ENCODE results near the gene PPFIBP2.

PPFIBP2 gene

GRCh38 chr11:7527029-7527428 lies 13.2 kb downstream of the PPFIBP2 start:
- DNase-seq (ENCODE audit: low read depth), result peak; percentile 8

- no peak for DNase-seq (ENCODE audit: low read depth)
Observed at GRCh38 chr11:7528514-7529049, 14.8 kb downstream of the PPFIBP2 start.

DNA sequence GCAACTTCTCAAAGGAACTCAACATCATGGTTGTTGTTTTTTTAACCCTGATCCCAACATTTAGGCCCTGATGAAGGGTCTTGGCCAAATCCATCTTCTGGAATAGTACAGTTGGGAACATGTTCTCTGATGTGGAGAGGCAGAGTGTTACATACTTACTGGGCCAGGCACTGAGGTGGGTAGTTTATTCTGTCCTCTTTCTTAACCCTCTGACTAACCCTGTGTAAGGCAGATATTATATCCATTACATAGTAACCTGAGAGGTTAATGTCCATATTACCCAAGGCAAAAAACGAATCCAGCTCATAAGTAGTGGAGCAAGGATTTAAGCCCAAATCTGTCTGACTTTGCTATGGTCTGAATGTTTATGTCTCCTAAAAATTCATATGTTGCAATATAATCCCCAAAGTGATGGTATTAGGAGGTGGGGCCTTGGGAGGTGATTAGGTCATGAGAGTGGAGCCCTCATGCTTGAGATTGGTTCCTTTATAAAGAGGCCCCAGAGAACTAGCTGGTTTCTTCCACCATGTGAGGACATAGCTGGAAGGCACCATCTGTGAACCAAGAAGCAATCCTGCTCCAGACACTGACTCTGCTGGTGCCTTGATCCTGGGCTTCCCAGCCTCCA lies 16.3 kb downstream of the PPFIBP2 start:
- DNase-seq (ENCODE audit: low read depth), result no peak

- DNase-seq (ENCODE audit: low read depth), result no peak
Observed at GRCh38 chr11:7531011-7531410, 17.2 kb downstream of the PPFIBP2 start.

GRCh38 chr11:7532405-7533145 lies 18.8 kb downstream of the PPFIBP2 start:
- DNase-seq (ENCODE audit: low read depth), result no peak

DNA sequence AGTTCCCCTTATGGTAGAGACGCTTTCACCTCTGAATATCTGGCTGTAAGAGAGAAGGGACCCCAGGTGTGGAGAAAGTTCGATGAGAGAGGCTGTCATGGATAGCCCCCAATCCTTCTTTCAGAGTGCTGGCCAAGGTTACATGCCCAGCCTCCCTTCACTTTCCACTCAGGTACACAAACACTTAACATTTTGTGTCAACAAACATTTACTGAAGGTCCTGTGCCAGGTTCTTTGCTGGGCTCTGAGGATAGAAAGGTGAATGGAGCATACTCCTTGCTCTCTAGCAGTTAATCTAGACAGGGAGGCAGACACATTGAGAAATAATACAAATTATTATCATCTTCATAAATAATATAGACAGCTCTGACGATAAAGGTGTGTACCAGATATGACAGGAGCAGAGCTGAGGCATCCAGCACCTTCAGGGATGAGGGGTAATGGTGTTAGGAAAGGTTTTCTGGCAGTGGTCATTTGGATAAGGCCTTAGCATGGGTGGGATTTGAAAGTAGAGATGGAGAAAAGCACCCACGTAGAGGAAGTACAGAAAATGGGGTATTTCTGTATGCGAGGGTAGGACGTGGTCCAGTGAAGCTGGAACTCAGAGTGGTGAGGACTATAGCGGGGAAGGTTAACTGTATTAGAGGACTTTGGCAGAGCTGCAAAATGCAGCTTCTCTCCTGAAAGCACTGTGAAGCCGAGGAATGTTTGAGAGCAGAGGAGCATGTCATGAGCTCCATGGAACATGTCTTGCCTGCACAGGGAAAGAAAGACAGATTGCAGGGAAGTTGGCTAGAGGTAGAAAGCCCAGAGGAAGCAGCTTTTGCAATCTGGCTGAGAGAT lies 19.6 kb downstream of the PPFIBP2 start:
- DNase-seq (ENCODE audit: low read depth), result no peak

DNA sequence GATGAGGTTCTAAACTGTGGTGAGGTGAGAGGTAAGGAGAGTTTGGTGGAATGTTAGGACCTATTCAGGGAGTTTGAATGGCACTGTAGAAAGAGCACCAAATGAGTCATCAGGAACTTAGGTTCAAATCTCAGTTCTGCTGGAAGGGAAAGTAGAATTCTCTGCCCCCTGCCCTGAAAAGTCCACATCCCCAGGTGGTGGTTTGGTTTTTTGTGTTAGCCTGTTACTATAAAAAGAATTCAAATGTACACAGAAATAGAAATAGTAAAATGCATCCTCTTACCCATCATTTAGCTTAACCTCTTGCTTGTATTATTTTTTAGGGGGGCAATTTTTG lies 20.2 kb downstream of the PPFIBP2 start:
- DNase-seq (ENCODE audit: low read depth), result no peak

DNA sequence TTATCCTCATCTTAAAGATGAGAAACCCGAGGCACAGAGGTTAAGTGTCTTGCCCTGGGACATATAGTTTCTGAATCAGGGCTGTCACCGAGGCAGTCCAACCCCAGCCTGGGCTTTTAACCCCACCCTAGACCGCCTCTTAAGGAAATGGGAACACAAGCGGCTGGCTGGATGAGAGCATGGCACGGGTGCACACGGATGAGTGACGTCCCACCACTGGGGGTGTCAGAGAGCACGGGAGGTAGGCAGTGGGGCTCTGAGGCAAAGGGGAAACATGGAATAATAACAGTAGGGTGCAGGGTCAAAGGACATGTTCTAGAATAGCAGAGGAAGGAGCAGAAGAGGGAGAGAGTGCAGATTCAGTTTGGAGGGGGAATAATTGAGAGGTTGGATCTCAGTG lies 22.3 kb downstream of the PPFIBP2 start:
- no peak for DNase-seq (ENCODE audit: low read depth)

DNA sequence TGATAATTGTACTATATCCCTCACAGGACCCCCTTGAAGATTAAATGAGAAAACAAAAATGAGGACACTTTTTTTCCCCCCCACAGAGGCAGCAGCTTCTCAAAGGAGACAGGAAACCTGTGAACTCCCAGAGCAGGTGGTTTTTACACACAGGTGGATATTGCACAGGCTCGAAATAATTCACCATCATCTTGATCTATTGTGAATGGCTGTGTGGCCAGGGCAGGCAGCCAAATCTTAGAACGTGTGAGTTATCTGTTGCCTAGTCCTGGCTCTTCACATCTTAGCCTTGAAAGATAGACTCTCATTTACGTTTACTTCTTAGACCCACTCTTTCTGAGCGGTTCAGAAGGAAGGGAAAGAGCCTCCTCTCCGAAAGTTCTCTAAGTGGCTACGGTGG lies 23.5 kb downstream of the PPFIBP2 start:
- no peak for DNase-seq (ENCODE audit: low read depth)

DNA sequence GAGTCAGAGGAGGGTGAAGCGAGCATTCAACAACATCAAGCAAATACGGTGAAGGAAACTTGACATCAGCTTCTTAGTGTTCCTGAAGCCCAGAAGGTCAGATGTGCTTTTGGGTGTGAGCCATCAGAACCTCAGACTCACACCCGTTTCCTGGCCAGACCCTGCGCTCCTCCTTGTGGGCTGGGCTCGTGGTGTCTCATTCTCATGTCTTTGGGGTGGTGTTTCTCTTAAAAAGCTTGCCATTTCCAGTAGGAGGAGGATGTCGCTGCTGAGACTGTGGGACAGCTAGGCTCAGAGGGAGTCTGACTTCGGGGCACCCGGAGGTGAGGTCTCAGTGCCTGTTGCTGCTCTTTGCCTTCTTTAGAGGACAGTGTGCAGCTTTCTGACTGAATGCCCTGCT lies 24.2 kb downstream of the PPFIBP2 start:
- DNase-seq (ENCODE audit: low read depth), result no peak

GRCh38 chr11:7538466-7539454 lies 25.0 kb downstream of the PPFIBP2 start:
- no peak for DNase-seq (ENCODE audit: low read depth)

GRCh38 chr11:7540830-7541555 lies 27.2 kb downstream of the PPFIBP2 start:
- DNase-seq (ENCODE audit: low read depth), result no peak

GRCh38 chr11:7543302-7543701 lies 29.5 kb downstream of the PPFIBP2 start:
- DNase-seq (ENCODE audit: low read depth), result no peak

- DNase-seq (ENCODE audit: low read depth), result no peak
Observed at GRCh38 chr11:7544021-7544420, 30.2 kb downstream of the PPFIBP2 start.

GRCh38 chr11:7545611-7546010 lies 31.8 kb downstream of the PPFIBP2 start:
- no peak for DNase-seq (ENCODE audit: low read depth)

GRCh38 chr11:7546324-7546791 lies 32.6 kb downstream of the PPFIBP2 start:
- no peak for DNase-seq (ENCODE audit: low read depth)

DNA sequence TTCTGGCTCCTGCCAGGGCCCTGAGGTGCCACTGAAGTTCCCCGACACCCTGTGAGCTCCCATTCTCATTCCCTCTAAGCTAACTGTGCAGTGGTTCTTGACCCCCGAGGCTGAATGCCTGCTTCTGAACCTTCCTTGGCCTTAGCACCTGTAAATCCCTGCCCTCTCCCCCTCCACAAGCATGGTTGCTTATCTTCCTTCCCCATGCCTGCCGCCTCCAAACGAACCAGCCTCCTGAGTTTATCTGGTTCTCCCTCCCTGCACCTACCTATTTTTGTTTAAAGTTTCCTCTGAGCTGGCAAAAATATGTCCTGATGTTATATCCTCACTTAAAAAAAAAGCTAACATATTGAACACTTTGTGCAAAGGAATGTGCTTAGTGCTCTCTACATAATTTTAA lies 33.9 kb downstream of the PPFIBP2 start:
- DNase-seq (ENCODE audit: low read depth), result no peak

DNA sequence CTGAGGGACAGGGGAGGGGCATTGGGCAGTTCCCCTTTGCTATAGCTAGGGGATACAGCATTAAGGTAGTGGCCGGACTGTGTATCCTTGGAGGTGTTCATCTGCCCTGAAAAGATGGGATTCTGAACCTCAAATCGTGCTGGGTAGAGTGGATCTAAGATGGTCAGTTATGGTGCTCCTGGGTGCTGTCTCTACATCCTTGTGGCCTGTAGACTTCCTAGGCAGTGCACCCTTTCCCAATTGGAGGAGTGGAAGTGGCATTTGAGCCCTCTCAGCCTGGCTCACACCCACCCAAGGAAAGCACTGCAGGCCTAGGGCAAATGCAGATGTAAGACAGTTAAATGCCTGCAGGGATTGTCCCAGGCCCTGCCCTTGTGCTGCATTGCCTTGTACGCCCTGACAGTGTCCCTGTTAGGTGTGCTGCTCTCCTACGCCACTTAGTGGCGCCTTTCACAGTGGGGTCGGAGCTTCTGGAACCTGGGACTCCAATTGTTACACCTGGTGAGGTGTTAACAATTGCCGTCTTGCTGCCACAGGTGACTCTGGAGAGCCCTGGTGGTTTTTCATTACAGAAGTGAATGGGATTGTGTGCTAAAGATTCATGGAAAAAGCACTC lies 35.0 kb downstream of the PPFIBP2 start:
- no peak for DNase-seq (ENCODE audit: low read depth)

DNA sequence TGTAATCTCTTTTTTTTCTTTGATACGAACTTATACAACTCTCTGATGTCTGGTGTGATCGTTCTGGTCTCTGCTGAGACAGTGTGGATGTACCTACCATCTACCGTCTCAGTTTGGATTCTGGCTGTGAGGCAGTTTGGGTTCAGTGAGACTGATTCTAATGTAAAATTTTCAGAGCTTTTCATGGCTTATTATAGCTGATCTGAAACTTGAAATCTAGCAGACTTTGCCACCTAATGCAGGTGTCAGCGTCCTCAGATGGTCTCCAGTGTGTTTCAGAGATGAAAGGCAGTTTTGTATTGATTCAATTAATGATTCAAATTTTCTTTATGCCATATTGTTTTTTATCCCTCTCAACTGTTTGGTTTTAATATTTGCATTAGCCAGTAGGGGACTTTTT lies 35.9 kb downstream of the PPFIBP2 start:
- DNase-seq (ENCODE audit: low read depth), result no peak

DNA sequence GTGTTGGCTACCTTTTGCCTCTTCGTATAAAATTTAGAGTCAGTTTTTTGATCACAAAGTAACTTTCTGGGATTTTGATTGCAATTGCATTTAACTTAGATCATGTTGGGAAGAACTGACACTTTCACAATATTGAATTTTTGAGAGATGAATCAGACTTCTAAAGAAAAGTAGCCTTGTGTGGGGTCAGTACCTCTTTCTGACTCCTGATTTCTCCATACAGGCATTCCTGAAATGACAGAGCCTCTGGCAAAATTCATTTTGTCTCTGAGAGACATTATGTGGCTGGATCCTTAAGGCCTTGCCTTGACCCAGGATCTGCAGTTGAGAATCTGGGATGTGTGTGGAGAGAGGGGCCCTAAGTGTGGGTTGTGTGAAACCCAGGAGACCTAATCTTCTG lies 37.8 kb downstream of the PPFIBP2 start:
- no peak for DNase-seq (ENCODE audit: low read depth)

All from T follicular helper cell (primary cell).